ENCODE measurements around the gene PPDPF.

PPDPF gene

GRCh38 chr20:63539092-63539430, 18.5 kb downstream of the PPDPF start:
- DNase-seq = no peak

- DNase-seq = no peak
Measured at GRCh38 chr20:63539441-63540370, 19.1 kb downstream of the PPDPF start.

GRCh38 chr20:63540417-63541186, 20.0 kb downstream of the PPDPF start:
- no peak for DNase-seq

DNA sequence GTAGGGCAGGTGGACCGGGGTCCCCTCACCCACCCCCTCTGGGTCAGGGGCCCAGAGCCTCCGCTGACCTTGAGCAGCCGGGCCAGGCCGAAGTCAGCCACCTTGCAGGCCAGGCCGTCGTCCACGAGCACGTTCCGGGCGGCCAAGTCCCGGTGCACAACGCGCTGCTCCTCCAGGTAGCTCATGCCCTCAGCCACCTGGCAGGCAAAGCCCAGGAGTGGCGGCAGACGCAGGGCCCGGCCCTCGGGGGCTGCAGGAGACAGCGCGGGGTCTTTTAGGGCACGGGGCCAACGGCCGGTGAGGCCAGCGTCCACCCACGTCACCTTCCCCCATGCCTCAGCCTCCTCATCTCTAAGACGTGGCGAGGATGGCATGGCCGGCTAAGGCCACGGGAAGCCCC, 20.8 kb downstream of the PPDPF start:
- no peak for DNase-seq

GRCh38 chr20:63542031-63542559, 21.5 kb downstream of the PPDPF start:
- no peak for DNase-seq

DNA sequence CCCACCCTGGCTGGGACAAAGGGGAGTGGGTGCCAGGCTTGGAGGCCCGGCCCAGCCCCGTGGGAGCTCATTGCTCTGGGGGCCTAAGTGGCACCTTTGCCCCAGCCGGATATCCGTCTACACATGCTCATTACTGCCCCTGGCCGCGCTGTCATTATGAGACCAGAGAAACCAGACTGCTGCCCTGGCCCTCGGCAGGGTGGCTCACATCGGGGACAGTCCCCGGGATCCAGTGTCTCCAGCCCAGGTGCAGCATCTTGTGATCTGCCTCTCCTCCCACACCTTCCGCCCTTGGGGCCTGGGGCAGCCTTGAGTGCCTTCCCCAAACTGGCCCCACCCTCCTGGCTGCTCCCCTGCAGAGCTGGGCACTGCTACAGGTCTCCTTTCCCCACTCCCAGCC, 22.1 kb downstream of the PPDPF start:
- DNase-seq = no peak

DNA sequence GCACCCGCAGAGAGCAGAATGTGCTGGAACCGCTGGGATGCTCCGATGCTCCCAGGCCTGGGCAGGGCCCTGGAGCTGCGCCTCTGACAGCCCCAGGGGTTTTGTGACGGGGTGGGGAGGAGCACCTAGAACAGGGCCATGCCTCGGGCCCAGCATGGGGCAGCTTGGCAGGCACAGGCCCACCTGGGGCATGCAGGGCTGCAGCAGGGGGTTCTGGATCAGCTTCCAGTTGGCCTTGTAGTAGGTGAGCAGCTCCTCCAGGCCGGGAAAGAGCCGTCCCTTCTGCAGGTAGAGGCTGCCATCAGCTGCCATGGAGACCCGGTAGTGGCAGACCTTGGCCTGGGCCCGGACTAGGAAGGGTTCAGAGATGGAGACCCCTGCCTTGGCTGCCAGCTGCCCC, 22.6 kb downstream of the PPDPF start:
- no peak for DNase-seq

DNA sequence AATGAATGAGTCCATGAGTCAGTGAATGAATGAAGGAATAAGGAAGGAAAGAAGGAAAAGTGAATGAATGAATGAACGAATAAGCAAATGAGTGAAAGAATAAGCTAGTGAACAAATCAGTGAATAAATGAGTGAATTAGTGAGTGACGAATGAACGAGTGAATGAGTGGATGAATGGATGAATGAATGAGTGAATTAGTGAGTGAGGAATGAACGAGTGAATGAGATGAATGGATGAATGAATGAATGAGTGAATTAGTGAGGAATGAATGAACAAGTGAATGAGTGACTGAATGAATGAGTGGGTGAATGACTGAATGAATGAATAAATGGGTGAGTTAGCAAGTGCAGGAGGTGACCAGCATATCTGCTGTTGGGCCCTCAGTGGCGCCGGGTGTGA, 23.2 kb downstream of the PPDPF start:
- no peak for DNase-seq

GRCh38 chr20:63544241-63544957, 23.8 kb downstream of the PPDPF start:
- DNase-seq = no peak

GRCh38 chr20:63544958-63545516, 24.5 kb downstream of the PPDPF start:
- DNase-seq = no peak

- no peak for DNase-seq
Measured at GRCh38 chr20:63545814-63546213, 25.2 kb downstream of the PPDPF start.

DNA sequence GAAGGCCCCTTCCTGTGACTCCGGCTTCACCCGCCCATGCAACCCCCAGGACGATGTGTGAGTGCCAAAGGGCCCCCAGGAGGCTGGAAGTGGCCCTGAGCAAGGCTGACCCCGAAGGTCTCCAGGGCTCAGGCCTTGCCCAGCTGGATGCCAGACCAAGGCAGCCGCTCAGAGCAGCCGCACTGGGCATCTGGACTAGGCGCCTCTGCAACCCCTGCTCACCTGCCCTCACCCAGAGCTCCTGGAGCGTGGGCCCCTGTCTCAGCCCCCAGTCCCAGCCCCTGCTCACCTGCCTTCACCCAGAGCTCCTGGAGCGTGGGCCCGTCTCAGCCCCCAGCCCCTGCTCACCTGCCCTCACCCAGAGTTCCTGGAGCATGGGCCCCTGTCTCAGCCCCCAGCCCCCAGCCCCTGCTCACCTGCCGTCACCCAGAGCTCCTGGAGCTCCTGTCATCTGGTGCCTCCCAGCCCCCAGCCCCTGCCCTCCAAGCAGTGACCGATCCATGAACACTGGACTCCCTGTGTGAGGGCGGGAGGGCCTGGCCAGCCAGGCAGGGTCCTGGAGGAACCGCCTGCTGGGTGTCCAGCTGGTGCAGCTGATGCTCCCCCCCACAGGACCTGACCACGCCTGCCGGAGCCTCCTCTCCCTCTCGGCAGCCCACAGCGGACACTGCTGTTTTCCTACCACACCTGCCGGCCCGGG, 25.8 kb downstream of the PPDPF start:
- DNase-seq = no peak

- DNase-seq = no peak
Measured at GRCh38 chr20:63546956-63547724, 26.6 kb downstream of the PPDPF start.

DNA sequence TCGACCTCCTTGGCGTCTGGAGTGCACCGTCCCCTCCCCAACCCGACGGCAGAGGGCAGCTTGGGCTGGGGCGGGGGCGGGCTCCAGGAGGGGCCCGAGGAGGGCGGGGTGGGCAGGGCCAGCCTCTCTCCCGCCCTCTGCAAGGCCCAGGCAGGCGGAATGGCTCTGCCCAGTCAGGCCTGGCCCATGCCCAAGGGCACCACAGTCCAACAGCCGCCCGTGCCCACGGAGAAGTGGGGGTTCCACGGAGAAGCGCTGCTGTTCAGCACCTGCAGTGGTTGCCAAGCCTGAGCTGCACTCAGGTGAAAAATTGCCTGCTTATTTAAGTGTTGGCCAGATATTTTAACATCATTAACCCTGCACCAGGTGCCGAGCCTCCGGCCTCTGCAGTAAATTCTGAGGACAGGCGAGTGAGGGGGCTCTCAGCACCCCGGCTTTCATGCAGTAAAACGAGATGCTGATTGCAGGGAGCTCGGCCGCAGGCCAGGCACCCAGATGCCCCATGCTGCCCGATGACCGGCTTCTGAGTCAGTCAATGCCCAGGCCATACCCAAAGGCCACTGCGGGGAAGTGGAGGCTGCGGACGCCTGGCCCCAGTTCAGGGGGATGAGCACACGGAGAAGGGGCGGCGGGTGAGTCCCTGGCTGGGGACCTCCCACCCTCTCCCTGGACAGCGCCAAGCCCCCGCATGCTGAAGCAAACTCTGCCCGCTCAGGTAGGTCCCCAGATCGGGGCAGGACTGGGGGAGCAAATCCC, 27.3 kb downstream of the PPDPF start, which contains the start of gene SRMS:
Gene SRMS (minus strand): TSS at position 25 of the 756 bp plus-strand sequence. CDS start 286 bp downstream, outside the sequence.
- no peak for DNase-seq

DNA sequence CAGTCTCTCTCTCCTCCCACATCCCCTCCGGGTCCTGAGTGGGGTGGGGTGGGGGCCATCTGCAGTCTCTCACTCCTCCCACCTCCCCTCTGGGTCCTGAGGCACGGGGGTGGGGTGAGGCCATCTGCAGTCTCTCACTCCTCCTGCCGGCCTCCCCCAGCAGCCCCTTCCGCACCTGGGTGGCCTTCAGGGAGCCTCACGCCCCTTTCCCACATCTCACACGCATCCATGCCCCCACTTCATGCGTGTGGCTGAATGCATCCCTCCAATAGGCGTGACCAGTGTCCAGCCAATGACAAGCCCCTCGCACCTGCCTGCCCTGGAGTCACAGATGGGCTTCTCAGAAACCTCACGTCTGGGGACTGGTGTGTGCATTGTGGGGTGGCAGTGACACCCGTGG, 28.0 kb downstream of the PPDPF start:
- DNase-seq = no peak

DNA sequence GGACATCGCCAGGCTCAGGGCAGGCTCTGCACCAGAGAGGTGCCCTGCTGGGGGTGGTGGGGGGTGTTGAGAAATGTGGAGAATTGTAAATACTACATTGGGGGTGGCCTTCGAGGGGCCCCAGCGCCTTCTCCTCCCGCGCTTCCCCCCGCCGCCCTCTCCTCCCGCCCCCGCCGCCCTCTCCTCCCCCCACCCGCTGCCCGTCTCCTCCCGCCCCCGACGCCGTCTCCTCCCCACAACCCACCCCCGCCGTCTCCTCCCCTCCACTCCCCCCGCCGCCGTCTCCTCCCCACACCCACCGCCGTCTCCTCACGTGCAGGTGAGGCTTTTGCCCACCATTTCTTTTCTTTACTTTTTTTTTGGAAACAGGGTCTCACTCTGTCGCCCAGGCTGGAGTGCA, 28.5 kb downstream of the PPDPF start:
- no peak for DNase-seq

GRCh38 chr20:63549679-63550282, 29.2 kb downstream of the PPDPF start:
- DNase-seq = no peak

DNA sequence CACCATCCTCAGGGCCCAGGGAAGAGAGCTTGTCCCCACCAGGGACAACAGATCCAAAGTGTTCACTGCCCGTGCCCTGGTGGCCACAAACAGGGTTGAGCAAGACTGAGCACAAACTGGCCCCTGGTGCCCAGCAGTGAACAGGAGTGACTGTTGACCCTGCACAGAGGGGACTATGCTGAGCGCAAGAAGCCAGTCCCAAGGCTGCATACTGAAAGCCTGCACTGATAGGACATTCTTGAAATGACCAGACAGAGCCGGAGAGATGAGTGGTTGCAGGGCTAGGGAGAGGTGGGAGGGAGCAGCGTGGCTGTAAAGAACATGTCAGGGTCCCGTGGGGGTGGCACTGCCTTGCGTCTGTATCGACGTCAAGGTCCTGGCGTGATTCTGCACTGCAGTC, 30.5 kb downstream of the PPDPF start:
- no peak for DNase-seq

- peak; percentile 35 for DNase-seq
Measured at GRCh38 chr20:63552481-63553249, 32.1 kb downstream of the PPDPF start.
